Measurements from ENCODE around the gene NEUROG3.

Gene NEUROG3

DNA sequence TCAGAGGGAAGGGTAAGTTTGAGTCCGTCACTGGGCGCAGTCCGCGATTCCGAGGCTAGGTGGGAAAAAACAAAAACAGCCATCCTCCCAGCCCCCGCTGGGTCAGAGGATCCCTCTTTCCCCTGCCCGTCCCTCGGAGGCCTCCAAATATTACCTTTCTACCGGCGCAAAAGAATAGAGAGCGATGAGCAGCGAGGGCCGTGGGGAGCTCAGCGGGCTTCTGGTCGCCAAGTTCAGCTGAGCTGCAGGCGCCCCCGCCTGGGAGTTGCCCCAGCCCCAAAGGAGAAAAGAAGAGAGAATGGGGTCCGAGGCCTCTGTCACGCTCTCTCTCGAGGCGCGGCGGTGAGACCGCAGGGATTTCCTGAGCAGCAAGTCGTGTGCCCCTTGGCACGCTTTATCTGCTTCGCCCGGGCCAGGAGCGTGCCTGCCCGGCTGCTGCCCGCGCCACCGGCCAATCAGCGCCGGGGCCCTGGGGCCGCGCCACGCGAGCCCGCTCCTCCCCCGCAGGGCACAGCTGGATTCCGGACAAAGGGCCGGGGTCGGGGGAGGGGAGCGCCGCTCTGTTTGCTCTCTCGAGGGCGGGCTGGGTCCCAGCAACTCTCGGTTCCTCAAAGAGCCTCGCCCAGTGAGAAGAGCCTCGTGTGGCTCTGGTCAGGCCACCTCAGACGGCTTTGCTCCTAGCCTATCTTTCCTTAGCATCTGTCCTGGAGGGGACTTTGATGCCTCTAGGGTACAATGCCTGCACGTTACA, at the start of gene NEUROG3:
NEUROG3 (minus strand) TSS at position 367 of the 751 bp plus-strand sequence. CDS start 379 bp downstream, outside the sequence.
- DNase-seq (ENCODE audit: low spot score): peak; percentile 72

- no peak for DNase-seq (ENCODE audit: low spot score)
Observed at GRCh38 chr10:69620625-69621024, 47.4 kb upstream of the NEUROG3 start.

GRCh38 chr10:69619626-69620025, 46.4 kb upstream of the NEUROG3 start:
- DNase-seq (ENCODE audit: low spot score): no peak

- DNase-seq (ENCODE audit: low spot score): no peak
Observed at GRCh38 chr10:69618746-69619145, 45.5 kb upstream of the NEUROG3 start.

GRCh38 chr10:69616358-69616757, 43.1 kb upstream of the NEUROG3 start:
- DNase-seq (ENCODE audit: low spot score): no peak

GRCh38 chr10:69614130-69614529, 40.9 kb upstream of the NEUROG3 start:
- no peak for DNase-seq (ENCODE audit: low spot score)

- DNase-seq (ENCODE audit: low spot score): no peak
Observed at GRCh38 chr10:69612760-69613159, 39.5 kb upstream of the NEUROG3 start.

- no peak for DNase-seq (ENCODE audit: low spot score)
Observed at GRCh38 chr10:69609077-69609476, 35.9 kb upstream of the NEUROG3 start.

DNA sequence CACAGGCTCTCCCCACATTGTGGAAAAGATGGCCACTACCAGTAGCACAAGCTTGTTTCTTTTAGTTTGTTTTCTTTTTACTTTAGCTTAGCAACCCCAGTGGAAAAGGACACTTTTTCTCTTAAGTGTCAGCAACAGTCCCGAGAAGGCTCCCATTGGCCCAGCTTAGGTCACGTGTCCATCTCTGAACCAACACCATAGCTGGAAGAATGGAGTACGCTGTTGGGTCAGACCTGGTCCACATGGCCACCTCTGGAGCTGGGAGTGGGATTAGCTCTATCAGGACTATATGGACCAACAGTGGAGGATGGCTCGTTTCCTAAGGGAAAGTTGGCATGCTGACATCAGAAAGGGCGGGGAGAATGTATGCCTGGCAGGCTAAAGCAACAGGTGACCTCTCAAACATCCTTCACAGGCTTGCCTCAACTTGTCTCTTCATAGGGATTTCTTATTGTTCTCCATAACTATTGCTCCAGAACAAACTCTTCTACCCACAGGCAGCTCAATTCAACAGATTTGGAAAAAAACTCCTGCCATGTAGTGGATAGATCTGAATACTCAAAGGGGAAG, 27.6 kb upstream of the NEUROG3 start:
- no peak for DNase-seq (ENCODE audit: low spot score)

DNA sequence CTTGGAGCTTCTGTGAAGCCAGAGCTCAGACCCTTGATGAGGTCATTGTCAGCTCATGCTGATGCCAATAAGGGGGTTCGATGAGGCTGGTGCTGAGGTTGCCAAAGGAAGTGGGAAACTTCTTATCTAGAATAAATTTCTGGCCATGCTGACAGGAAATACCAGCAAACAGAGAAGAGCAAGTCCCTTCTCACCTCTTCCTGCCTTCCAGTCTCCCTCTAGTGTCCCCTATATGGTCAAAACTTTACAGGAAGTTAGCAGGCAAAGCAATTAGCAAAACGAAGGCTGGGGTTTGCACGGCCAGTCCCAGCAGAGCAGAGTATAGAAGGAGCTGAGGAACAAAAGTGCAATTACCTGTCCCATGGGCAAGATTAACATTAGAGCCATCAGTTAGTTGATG, 15.1 kb upstream of the NEUROG3 start:
- DNase-seq (ENCODE audit: low spot score): no peak

DNA sequence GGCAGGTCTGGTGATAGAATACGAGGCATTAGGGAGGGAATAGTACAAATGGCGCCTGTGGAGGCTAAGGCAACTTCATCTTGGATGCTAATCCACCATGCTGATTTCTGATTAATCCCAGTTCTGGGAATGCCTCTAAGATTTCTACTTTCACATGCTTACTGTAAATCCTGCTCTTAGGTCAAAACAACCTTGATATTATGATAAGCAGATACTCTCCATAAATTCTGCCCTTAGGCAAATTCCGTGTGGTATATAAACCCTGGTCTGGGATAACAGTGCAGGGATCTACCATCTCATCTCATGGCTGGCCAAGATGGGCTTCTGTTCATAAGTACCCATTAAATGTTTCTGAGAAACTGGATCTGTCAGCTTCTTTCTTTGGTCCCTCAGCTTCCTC, 11.4 kb upstream of the NEUROG3 start:
- DNase-seq (ENCODE audit: low spot score): no peak

DNA sequence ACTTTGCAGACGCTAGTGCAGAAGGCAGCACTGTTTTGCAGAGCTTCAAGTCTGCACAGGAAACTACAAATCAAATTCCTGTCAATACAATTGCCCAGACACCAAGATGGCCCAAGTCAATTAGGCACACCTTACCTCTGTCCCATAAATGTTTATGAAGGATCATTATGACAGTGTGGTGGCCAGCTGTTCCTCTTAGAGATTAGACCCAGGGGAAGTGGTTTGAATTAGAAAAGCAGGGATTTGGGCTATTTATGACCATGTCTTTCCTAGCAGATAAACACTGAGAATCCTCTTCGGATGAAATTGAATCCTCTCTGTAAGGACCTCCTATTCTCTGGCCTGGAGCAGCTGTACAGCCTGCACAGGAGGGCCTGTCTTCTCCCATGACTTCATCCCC, 9.9 kb upstream of the NEUROG3 start:
- DNase-seq (ENCODE audit: low spot score): no peak

DNA sequence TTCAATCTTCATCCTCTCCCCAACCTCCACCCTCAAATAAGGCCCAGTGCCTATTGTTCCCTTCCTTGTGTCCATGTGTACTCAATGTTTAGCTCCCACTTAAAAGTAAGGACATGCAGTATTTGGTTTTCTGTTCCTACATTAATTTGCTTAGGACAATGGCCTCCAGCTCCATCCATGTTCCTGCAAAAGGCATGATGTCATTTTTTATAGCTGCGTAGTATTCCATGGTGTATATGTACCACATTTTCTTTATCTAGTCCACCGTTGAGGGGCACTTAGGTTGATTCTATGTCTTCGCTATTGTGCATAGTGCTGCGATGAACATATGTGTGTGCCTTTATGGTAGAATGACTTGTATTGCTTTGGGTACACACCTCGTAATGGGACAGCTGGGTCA, 7.2 kb upstream of the NEUROG3 start:
- DNase-seq (ENCODE audit: low spot score): no peak

- DNase-seq (ENCODE audit: low spot score): no peak
Observed at GRCh38 chr10:69579464-69580060, 6.3 kb upstream of the NEUROG3 start.

GRCh38 chr10:69578508-69578991, 5.3 kb upstream of the NEUROG3 start:
- DNase-seq (ENCODE audit: low spot score): no peak

DNA sequence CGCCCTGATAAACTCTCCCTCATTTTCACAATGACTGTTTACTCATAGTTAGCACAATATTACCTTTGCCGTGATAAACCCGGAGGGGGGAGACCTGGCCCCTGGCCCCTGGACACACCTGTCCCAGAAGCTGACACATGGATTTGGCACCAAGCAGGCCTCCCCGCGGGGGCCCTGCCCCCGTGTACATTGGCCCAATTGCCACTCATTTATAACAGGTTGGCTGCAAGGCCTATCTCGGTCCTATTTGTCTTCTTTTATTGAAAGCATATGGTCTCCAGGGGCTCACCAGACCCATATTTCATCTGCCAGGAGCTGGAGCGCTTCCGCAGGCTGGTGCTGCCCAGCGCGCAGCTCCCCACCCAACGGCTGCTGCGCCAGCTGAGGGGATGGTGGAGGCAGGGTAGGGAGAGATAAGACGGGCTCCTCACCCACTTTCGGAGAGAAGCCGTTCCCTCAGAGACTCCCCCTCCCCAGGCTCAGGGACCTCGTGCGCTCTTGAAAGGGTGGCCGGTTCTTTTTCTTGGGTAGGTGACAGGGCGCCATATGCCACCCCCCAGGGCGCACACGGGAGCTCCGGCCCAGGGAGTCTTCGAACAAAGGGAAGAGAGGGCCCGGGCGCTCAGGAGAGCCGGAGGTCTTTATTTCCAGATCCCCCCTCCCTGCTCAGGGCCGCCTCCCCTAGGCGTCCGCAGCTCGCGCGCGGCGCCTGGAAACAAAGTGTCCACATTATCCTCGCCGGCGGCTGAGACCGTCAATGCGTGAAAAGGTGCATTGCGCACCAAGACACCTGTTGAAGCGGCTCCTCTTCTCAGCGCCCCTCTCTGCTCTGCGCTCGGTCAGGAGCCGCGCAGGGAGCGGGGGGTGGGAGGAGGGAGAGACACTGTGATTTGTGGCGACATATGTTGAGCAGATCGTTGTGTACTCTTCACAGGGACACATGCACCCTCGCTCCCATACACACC, 4.3 kb upstream of the NEUROG3 start:
- DNase-seq (ENCODE audit: low spot score): no peak

DNA sequence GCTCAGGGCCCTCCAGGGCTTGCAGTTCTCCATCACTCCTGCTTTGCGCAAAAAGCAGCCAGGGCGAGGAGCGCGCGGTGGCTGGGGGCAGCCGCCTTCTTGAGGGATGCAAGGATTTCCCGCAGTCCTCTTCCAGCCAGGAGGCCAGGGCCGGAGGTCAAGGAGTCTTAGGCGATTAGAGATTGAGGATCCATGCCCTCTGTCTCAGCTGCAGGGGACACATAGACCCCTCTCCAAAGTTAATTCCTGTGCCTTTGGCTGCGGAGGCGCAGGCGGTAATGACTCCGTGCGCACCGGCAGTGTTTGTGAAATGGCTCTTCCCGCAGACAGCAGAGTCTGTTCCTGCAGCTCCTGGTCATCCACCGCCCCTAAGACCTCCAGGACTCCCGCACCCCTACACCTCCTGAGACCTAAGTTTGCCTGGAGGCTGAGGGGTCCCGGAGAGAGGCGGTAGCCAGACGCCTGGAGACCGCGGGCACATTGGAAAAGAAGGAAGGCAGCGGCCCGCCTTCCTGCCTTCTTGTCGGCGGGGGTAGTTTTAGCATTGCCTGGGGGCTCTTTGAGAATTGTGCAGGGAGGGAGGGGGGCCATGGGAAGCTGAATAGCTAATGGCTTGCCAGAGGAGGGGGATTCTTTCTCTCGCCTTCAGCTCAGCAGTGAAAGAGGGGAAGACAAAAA, 3.3 kb upstream of the NEUROG3 start:
- DNase-seq (ENCODE audit: low spot score): no peak

- DNase-seq (ENCODE audit: low spot score): no peak
Observed at GRCh38 chr10:69575164-69575722, 2.0 kb upstream of the NEUROG3 start.

DNA sequence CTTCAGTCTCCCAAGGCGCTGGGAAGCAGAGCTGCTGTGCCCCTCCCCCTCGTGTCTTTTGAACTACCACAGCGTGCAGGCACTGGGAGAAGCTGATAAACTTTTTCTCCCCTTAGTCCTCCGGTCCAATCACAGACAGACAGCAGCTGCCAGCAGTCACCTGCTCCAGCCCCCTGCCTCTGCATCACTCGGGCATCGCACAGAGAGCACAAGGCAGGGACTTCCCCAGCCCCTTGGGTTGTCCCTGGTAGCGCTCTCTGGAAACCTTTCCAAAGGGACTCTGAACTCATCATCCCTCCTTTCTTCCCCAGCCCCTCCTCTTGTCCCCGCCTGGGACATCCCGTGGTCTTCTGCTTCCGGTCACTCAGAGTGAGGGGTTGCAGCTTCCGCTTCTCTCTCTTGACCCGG, 1.4 kb upstream of the NEUROG3 start:
- DNase-seq (ENCODE audit: low spot score): peak; percentile 75

GRCh38 chr10:69572159-69573055, 815 bp downstream of the NEUROG3 start:
- peak; percentile 57 for DNase-seq (ENCODE audit: low spot score)

All from ecto neural progenitor cell (in vitro differentiated cells).